HCT116 (cell line): ENCODE results near the gene GOLT1B. TPM values are rescaled to one million over a fixed set of nuclear protein-coding genes. Genes with fewer than 3 reads are reported as not detected.

ENCODE experiments used
- ATAC-seq: fragments of 200-7000 bp; cut with Tn5 transposase; 2 replicates; pipeline ENCODE4 v1.9.1; 2020; ENCODE audit warnings: mild to moderate bottlenecking, moderate library complexity
- BruUV-seq: library from RNA; stranded (reverse); fragments of 400-500 nt; replicated peaks from 2 replicates; lab custom pipeline; 2021; lab: Mats Ljungman, UMichigan
- CTCF ChIA-PET: fragments of 300-600 bp; sonication (Branson Sonifier 250); formaldehyde crosslinking; loops from one replicate; lab custom pipeline; 2021; ENCODE audit warnings: antibody characterized with exemption; lab: Charles Lee
- POLR2A ChIA-PET: fragments of 300-600, 350-600 bp; sonication (Branson Sonifier 250); formaldehyde crosslinking; loops from one replicate; lab custom pipeline; 2021; ENCODE audit warnings: antibody characterized with exemption; lab: Charles Lee
- RAD21 ChIA-PET, 2 experiments: fragments of 300-600 bp; sonication (Branson Sonifier 250); formaldehyde crosslinking; loops; one replicate each; lab custom pipeline; 2023; ENCODE audit warnings: low total read pairs in 2 of 2; ENCODE audit not compliant: uncharacterized antibody in 2 of 2, unreplicated experiment in 2 of 2, low non-redundant PET in 1 of 2; lab: Charles Lee
- DNase-seq: peaks from one replicate; pipeline ENCODE4 v3.0.0-alpha.2; 2010; ENCODE audit warnings: low read depth, low spot score
- H2AFZ ChIP-seq: fragments of 200-600 bp; shearing (Covaris generic), sonication (generic); 2 replicates; pipeline ENCODE4 v1.6.1; 2017; ENCODE audit warnings: low read depth, mixed run types, mixed read lengths, antibody characterized with exemption, low read length; ENCODE audit not compliant: poor library complexity, severe bottlenecking
- H3K27ac ChIP-seq: 2 replicates; pipeline ENCODE4 v1.5.1; 2012; ENCODE audit warnings: low read depth, low read length
- H3K27me3 ChIP-seq: fragments of 200-600 bp; sonication (generic); 2 replicates; pipeline ENCODE4 v1.6.1; 2016; ENCODE audit warnings: mixed run types, low read length, mixed read lengths; ENCODE audit not compliant: insufficient read depth
- H3K36me3 ChIP-seq, 2 experiments: fragments of 200-500 bp in 1 of 2; fragments of 200-600 bp in 1 of 2; sonication (Bioruptor generic) in 1 of 2; sonication (generic) in 1 of 2; 2 replicates each; pipeline versions ENCODE4 v1.5.1 to v1.6.1; 2014 to 2016; ENCODE audit warnings: low read length in 2 of 2, inconsistent platforms in 1 of 2, mixed read lengths in 1 of 2, mixed run types in 1 of 2; ENCODE audit not compliant: insufficient read depth in 2 of 2, control insufficient read depth in 1 of 2
- H3K4me1 ChIP-seq, 2 experiments: fragments of 200-600 bp in 1 of 2; sonication (generic) in 1 of 2; 2 replicates each; pipeline versions ENCODE4 v1.5.1 to v1.6.1; 2012 to 2017; ENCODE audit warnings: low read length in 2 of 2, inconsistent platforms in 1 of 2, mild to moderate bottlenecking in 1 of 2, mixed read lengths in 1 of 2, mixed run types in 1 of 2, moderate library complexity in 1 of 2; ENCODE audit not compliant: insufficient read depth in 2 of 2, control insufficient read depth in 1 of 2
- H3K4me2 ChIP-seq: fragments of 200-600 bp; sonication (generic); 2 replicates; pipeline ENCODE4 v1.6.1; 2017; ENCODE audit warnings: mixed run types, low read length, mixed read lengths
- H3K4me3 ChIP-seq, 2 experiments: fragments of 200-600 bp in 1 of 2; sonication (generic) in 1 of 2; replicated peaks in 1 of 2; 2 replicates each; pipeline ENCODE4 v1.5.1; 2011 to 2016; ENCODE audit warnings: low read length in 2 of 2, control low read depth in 1 of 2, low read depth in 1 of 2, mild to moderate bottlenecking in 1 of 2, mixed read lengths in 1 of 2, mixed run types in 1 of 2
- H3K79me2 ChIP-seq: fragments of 200-600 bp; sonication (generic); 2 replicates; pipeline ENCODE4 v1.6.1; 2017; ENCODE audit warnings: mild to moderate bottlenecking, mixed run types, low read length, moderate library complexity, mixed read lengths; ENCODE audit not compliant: insufficient read depth
- H3K9ac ChIP-seq: fragments of 200-600 bp; sonication (generic); 2 replicates; pipeline ENCODE4 v1.6.1; 2016; ENCODE audit warnings: low read length, mixed read lengths
- H3K9me2 ChIP-seq: fragments of 200-600 bp; sonication (generic), shearing (Covaris generic); 2 replicates; pipeline ENCODE4 v1.6.1; 2017; ENCODE audit warnings: mixed run types, mild to moderate bottlenecking, moderate library complexity; ENCODE audit not compliant: insufficient read depth
- H3K9me3 ChIP-seq, 2 experiments: fragments of 200-500 bp in 1 of 2; fragments of 200-600 bp in 1 of 2; sonication (Bioruptor generic) in 1 of 2; sonication (generic) in 1 of 2; 2 replicates each; pipeline ENCODE4 v1.6.1; 2014 to 2017; ENCODE audit warnings: low read length in 2 of 2, mixed read lengths in 2 of 2, inconsistent platforms in 1 of 2, low read depth in 1 of 2, mild to moderate bottlenecking in 1 of 2, mixed run types in 1 of 2, moderate library complexity in 1 of 2; ENCODE audit not compliant: control insufficient read depth in 1 of 2, insufficient read depth in 1 of 2
- H4K20me1 ChIP-seq: fragments of 200-600 bp; sonication (generic), shearing (Covaris generic); 2 replicates; pipeline ENCODE4 v1.6.1; 2017; ENCODE audit warnings: mixed run types, mild to moderate bottlenecking, moderate library complexity; ENCODE audit not compliant: insufficient read depth
- ATF3 ChIP-seq: IDR thresholded peaks from 2 replicates; pipeline ENCODE4 v1.6.1; 2012
- CBX3 ChIP-seq: IDR thresholded peaks from 2 replicates; pipeline ENCODE4 v1.6.1; 2012; ENCODE audit warnings: low read depth
- EZH2phosphoT487 ChIP-seq: fragments of 200-600 bp; IDR thresholded peaks from 2 replicates; pipeline ENCODE4 v1.6.1; 2018; ENCODE audit warnings: antibody characterized with exemption, borderline replicate concordance
- FOSL1 ChIP-seq: IDR thresholded peaks from 2 replicates; pipeline ENCODE4 v1.6.1; 2012; ENCODE audit warnings: low read depth
- REST ChIP-seq: IDR thresholded peaks from 2 replicates; pipeline ENCODE4 v1.6.1; 2012; ENCODE audit warnings: low read depth
- SP1 ChIP-seq: IDR thresholded peaks from 2 replicates; pipeline ENCODE4 v1.6.1; 2012; ENCODE audit warnings: low read depth
- SRF ChIP-seq: IDR thresholded peaks from 2 replicates; pipeline ENCODE4 v1.6.1; 2012; ENCODE audit warnings: low read depth
- ZBTB33 ChIP-seq: IDR thresholded peaks from 2 replicates; pipeline ENCODE4 v1.6.1; 2011; ENCODE audit warnings: mild to moderate bottlenecking, low read length, moderate library complexity; ENCODE audit not compliant: insufficient replicate concordance; ENCODE audit errors: extremely low read depth
- ZNF274 ChIP-seq: fragments of 200-500 bp; sonication (Bioruptor generic); IDR thresholded peaks from 2 replicates; pipeline ENCODE4 v1.6.1; 2014; ENCODE audit warnings: mild to moderate bottlenecking, low read depth, low read length, inconsistent platforms
- intact Hi-C: fragments of 100-400 bp; cut with micrococcal nuclease; formaldehyde crosslinking; loops from 2 replicates; pipeline ENCODE4 v1.10.0; 2022
- total RNA-seq: library from RNA; stranded (reverse); gene quantifications from one replicate; pipeline ENCODE4 v1.2.1, GENCODE V29; 2021; ENCODE audit not compliant: unreplicated experiment

GOLT1B gene
- total RNA-seq, 1 experiment from 2014 or later, result 43.5 TPM

GRCh38 chr12:21538061-21538653, 36.6 kb downstream of the GOLT1B start:
- no peaks in the 10 kb centered on the region for H3K9me2 ChIP-seq
- H3K4me2 ChIP-seq, result no peak overlapping the region
- no peak for DNase-seq
- RAD21 ChIA-PET, result no interaction called here
- no peak for TF ChIP-seq ATF3
- CTCF ChIA-PET, result no interaction called here
- no peak overlapping the region for H3K9ac ChIP-seq
- H3K4me3 ChIP-seq, result no peak overlapping the region
- H3K36me3 ChIP-seq, result no peaks in the 10 kb centered on the region
- H2AFZ ChIP-seq, result no peak overlapping the region
- no peaks in the 10 kb centered on the region for H4K20me1 ChIP-seq
- no peaks in the 10 kb centered on the region for H3K79me2 ChIP-seq
- intact Hi-C loops, result no loop called here
- no peak for ATAC-seq
- H3K27ac ChIP-seq, result no peak overlapping the region
- no peaks in the 10 kb centered on the region for H3K27me3 ChIP-seq
- no peaks in the 10 kb centered on the region for H3K4me1 ChIP-seq
- no TSS peak for BruUV-seq
- H3K9me3 ChIP-seq, result no peaks in the 10 kb centered on the region
- POLR2A ChIA-PET, result no interaction called here

GRCh38 chr12:21539797-21540196, 38.2 kb downstream of the GOLT1B start:
- Histone ChIP-seq H3K4me1 (no peaks in the 10 kb centered on the region), H3K27me3 (no peaks in the 10 kb centered on the region), H3K9me2 (no peaks in the 10 kb centered on the region), H3K4me2 (no peak overlapping the region), H3K79me2 (no peaks in the 10 kb centered on the region), H3K4me3 (no peak overlapping the region), H4K20me1 (no peaks in the 10 kb centered on the region), H3K9me3 (no peaks in the 10 kb centered on the region), H3K27ac (no peak overlapping the region), H3K9ac (no peak overlapping the region), H2AFZ (no peak overlapping the region), H3K36me3 (no peaks in the 10 kb centered on the region)
- ATAC-seq, result no peak
- CTCF ChIA-PET, result no interaction called here
- no peak for DNase-seq
- POLR2A ChIA-PET, result no interaction called here
- RAD21 ChIA-PET, result no interaction called here
- no TSS peak for BruUV-seq
- no peak for TF ChIP-seq CBX3
- no peak for TF ChIP-seq SP1
- TF ChIP-seq EZH2phosphoT487, result no peak
- no peak for TF ChIP-seq ZBTB33
- no peak for TF ChIP-seq REST
- no peak for TF ChIP-seq SRF
- no peak for TF ChIP-seq ATF3
- TF ChIP-seq FOSL1, result no peak
- TF ChIP-seq ZNF274, result no peak
- intact Hi-C loops, result no loop called here
